HG03378 (cell line): ENCODE measurements around the gene TFDP2.
"Not testable (repeated sequence)": the region's sequence is repeated elsewhere in the genome, so short reads cannot be mapped to it uniquely, and the experiment has no call there.

Experiments used
- ATAC-seq: cut with Tn5 transposase; IDR thresholded peaks from one replicate; pipeline ENCODE4 v1.9.1; 2021; ENCODE audit warnings: mild to moderate bottlenecking, moderate library complexity; ENCODE audit not compliant: unreplicated experiment

Gene TFDP2, protein sequence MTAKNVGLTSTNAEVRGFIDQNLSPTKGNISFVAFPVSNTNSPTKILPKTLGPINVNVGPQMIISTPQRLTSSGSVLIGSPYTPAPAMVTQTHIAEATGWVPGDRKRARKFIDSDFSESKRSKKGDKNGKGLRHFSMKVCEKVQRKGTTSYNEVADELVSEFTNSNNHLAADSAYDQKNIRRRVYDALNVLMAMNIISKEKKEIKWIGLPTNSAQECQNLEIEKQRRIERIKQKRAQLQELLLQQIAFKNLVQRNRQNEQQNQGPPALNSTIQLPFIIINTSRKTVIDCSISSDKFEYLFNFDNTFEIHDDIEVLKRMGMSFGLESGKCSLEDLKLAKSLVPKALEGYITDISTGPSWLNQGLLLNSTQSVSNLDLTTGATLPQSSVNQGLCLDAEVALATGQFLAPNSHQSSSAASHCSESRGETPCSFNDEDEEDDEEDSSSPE

DNA sequence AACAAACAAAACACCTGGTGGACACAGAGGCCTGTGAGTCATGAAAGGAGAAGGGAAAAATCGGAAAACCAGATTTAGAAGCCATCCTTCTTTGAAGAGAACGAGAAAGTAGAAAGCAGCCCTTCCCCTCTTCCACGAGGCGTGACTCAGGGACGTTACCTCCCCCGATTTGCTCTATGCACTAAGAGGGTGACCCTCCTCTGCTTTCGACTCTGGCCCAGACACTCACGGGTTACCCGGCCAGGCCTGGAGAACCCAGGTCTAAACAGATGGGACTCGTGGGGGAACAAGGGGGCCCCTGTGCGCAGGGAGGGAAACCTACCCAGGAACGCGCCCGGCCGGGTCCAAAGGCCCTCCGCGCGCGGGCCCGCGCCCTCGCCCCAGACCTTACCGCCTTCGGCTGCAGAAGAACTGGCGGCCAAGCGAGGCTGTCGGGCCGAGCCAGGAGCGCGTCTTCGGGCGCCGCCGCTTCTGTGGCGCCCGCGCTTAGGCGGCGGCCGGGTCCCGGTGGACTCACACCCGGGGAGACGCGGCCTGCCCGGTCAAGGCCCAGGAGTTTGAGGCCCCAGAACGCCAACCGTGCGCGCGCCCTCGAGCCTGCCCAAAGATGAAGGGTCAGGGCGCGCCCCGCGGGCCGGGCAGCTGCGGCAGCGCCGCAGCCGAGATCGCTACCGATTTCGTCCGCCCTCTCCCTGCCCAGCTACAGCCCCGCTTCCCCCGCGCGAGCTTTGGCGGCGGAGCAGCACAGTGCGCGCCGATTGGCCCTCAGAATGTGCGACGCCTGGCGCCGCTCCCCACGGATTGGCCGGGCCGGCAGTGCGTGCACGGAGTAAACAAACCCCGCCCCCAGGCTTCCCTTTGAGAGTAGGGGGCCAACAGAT lies at the start of gene TFDP2:
TFDP2 (minus strand) TSS at position 753 of the 881 bp plus-strand sequence. CDS start 47,795 bp downstream, outside the sequence.
- ATAC-seq, result peak; percentile 98

DNA sequence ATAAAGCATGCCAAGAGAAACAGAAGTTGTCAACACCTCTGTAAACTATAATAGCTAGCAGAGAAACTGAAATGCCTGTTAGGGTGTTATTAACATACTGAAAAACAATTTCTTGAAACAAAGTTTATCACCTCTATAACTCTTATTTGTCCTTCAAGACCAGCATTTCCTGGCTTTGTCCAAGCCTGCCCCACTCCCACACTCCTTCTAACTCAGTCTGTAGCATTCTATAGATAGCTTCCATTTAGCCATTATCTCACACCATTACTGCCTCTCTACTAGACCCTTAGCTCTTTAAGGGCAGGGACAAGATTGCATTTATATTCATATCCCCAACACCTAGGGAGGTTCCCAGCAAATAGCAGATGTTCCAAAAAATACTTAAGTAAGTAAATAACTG lies 39.5 kb upstream of the TFDP2 start:
- ATAC-seq, result no peak

DNA sequence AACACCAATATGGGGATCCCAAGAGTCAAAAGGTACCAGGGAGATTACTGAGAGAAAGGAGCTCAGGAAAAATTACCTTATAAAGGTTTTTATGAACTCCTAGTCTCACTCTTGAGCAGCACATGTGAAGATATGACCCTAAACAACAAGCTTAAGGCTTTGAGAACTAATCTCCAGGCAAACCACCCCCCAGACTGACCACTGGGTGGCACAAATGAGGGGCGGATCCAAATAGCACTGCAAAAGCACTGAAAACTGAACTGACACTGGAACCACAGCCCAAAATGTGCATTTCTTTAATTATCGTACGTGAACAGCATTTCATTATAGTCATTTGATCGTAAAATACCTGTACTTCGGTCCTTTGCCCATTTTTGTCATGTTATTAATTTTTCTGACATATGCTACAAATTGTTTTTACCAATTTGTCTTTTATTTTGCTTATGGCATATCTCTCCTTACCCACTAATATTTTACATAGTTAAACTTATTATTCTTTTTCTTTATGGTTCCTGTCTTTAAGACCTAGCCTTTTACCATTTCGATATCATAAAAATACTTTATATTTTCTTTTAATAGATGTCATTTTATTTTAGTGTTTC lies 31.5 kb upstream of the TFDP2 start:
- no peak for ATAC-seq

DNA sequence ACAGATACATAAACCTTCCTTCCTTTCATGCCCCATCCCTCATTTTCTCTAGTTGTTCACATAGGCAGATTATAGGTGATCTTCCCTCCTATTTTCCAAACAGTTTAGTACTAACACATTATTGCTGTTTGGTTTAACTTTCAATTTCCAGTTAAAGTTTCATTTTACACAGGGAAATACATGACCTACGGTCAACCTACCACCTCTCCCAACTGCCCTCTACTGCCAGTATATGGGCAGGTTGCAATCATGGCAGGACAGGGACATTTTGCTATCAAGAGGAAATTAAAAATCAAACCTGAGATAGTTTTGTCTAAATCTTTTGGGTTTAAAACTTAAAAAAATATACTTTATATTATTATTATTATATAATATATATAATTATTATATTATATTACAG lies 26.1 kb upstream of the TFDP2 start:
- ATAC-seq, result no peak

DNA sequence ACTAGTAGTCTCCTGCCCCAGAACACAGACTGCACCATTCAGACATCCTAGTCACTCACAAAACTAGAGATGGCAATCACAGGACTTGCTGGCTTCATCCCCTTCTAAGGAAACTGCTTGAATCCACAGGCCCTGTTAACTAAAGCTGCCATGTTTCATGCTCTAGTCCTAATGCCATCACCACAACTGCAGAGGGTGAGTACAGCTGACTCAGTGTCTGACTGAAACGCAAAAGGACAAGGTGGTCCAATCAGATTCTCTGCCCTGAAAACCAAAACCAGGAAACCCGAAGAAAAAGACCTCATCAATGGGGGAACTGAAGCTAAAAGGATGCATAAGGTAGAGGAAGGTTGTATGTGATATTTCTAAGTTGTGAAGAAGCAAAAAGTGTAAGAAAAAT lies 25.2 kb upstream of the TFDP2 start:
- no peak for ATAC-seq

DNA sequence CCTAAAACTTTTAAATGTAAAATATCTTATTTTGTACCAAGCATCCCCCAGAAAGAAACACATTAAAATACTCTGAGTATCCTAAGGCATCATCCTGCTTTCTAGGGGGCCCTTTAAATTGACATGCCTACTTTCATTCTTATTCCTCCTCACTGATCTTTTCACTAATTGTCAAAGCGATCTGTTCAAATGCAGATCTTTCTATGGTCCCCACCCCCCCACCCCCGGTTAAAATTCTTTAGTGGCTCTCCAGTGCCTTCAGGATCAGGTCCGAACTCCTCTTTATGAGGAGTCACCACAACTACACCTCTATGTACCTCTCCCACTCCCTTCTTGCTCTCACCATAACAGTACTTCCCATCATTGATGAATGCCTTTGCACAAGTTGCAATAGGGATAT lies 19.2 kb upstream of the TFDP2 start:
- no peak for ATAC-seq

DNA sequence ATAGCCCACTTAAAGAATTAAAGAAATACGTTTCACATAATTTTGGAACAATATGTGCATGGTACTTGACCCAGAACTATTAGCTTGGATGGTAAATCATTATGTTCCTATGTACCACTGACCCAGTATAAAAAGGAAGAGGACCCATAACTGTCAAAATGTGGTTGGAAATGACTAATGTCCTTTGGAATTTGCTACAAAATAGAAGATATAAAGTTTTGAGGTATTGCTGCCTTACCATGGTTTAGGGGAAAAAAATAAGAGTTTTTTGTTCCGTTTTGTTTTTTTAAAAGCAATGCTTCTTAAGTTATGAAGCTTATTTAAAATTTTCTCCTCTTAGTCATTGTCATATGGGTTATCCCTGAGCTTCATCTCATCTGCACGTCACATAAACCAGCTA lies 15.8 kb upstream of the TFDP2 start:
- no peak for ATAC-seq

DNA sequence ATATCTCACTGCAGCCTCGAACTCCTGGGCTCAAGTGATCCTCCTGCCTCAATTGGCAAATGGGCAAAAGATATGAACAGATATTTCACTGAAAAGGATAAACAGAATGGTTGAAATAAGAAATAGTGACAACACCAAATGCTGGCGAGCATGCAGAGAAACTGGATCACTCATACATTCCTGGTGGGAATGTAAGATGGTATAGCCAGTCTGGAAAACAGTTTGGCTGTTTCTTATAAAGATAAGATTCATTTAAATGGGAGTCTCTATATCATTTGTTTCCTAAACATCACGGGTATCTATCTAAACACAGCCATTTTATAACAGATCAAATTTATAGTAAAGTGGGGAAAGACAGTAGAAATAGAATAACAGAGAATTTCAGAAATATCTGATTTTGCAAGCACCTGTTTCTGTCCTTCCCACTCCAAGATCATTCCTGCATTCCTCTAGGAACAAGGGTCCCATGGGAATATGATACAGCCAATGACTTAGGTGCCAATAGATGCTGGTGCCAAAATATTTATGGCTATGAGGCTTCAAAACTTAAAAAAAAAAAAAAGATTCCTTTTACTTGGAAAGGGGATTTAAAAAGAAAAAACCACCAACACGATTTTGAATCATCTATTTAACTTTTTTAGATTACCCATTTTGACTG lies 9.9 kb upstream of the TFDP2 start:
- ATAC-seq, result no peak

DNA sequence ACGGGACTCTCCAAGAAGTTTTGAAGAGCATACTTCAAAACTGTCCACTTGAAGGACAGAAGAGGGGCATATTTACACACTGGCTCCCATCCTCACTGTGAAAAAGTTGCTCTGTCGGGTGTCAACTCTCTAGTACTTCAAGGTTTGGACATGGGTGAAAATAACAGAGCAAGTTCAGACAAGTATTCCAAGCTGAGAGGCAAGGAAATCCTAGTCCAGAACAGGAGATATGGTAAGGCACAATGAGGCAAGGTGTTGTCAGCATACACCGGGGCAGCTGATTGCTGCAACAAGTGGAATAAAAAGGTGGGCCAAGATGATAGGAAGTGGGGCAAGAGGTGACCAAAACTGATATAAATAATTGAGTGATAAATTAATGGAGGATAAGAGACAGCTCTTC lies 4.8 kb upstream of the TFDP2 start:
- no peak for ATAC-seq

DNA sequence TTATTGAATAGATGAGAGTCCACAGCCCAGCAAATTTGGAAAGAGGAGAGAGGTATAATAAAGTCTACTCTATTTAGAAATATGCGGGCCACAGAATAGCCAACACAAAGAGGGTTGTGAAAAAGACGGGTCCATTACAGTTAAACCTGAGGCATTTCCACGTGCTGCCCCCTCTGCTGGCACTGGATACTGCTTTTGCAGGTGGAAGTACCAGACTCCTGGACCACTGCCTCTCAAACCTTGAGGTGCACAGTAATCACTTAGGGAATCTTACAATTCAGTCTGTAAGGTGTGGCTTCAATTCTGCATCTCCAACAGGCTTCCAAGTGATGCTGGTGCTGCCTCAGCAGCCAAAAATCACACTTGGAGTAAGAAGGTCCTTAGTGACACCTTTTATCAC lies 3.0 kb upstream of the TFDP2 start:
- no peak for ATAC-seq

DNA sequence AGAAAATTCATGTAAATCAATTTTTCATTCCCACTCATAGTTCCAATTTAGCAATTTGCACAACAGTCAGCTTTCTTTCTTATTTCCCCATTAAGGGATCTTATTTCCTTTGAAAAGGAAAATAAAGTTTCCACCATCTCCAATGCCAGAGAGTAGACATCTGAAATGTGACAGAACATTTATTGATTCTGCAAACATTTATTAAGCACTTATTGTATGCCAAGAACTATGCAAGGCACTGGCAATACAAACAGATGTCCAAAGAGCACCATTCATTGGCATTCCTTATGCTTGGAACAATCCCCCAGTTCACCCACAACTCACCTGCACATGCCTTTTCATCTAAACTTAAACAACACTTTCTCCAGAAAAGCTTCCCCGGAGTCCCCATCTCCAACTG lies 2.5 kb upstream of the TFDP2 start:
- no peak for ATAC-seq

DNA sequence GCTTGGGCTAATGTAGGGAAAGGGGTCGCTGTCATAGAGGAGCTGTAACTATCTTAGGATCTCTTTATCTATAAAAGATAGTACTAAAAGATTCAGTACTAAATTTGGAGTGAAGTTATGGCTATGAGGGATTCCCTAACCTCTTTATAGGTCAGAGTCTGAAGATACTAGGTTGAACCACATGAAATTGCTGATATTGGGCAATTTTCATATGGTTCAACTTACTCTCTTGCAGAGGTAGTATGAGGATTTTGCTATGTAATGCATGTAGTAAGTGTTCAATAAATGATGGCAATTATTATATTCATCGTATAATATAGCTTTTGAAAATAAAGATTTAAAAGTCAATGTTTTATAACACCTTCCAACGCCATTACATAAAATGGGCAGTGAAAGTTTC lies 1.9 kb upstream of the TFDP2 start:
- ATAC-seq, result no peak

DNA sequence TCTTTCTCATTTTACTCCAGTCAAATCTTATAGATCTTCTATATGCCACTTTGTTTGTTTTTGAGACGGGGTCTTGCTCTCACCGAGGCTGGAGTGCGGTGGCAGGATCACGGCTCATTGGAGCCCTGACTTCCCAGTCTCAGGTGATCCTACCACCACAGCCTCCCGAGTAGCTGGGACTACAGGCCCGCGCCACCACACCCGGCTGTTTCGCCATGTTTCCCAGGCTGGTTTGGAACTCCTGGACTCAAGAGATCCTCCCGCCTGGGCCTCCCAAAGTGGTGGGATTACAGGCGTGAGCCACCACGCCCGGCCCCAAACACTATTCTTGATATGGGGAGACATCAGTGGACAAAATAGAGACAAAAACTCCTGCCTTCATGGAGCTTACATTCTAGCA lies 927 bp upstream of the TFDP2 start:
- no peak for ATAC-seq

DNA sequence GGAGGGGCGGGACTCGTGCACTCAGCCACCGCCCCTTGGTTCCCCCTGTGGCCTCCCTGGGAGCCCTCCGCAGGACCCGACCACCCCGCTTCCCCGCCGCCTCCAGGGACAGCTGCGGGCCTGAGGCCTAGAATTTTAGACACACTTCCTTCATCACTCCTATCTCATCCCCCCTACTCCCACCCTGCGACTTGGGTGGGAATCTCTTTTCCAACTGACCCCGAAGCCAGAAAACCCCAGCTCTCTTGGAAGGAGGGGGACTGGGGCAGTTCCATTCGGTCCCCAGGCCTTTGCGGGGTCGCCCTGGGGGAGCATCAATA lies 289 bp upstream of the TFDP2 start:
- no peak for ATAC-seq

DNA sequence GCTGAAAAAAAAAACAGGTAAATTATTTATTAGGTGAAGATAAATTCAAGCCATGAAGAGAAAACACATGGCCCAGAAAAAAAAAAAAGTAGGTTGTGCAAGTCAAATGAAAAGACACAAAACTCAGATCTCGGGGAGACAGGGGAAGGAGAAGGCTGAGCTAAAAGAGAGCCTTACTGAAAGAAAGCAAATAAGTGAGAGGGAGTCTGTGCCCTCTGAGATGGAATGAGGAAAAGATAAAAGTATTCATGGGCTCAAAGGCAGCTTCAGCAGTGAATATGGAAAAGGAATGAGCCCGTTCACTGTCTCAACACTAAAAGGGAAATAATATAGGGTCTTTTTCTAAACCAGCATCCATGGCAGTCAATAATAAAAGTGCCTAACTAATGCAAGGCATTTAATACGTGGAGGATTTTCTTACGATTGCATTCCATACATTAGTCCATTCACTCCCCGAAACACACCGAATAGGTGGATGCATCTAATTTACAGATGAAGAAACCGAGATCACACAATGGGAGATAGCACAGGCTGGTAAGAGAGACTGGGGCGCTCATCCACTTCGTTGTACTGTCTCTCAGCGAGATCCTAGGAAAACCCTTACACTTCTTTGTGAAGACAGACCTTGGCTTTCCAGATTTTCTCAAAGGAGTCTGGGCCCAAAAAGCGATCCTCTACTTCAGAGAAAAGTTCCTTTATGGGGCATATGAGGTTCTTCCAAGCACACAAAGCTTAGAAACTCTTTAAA lies 1.1 kb downstream of the TFDP2 start:
- ATAC-seq, result no peak

DNA sequence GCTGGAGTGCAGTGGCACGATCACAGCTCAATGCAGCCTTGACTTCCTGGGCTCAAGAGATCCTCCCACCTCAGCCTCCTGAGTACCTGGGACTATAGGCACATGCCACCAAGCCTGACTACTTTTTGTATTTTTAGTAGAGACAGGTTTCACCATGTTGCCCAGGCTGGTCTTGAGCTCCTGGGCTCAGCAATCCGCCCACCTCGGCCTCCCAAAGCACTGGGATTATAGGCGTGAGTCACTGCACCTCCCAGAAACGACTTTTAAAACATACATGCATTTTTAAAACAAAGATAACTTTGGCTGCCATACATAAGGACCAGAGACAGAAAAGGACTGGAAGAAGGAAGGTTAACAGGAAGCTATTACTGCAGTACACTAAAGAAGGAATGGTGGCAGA lies 4.8 kb downstream of the TFDP2 start:
- ATAC-seq, result not testable (repeated sequence)

DNA sequence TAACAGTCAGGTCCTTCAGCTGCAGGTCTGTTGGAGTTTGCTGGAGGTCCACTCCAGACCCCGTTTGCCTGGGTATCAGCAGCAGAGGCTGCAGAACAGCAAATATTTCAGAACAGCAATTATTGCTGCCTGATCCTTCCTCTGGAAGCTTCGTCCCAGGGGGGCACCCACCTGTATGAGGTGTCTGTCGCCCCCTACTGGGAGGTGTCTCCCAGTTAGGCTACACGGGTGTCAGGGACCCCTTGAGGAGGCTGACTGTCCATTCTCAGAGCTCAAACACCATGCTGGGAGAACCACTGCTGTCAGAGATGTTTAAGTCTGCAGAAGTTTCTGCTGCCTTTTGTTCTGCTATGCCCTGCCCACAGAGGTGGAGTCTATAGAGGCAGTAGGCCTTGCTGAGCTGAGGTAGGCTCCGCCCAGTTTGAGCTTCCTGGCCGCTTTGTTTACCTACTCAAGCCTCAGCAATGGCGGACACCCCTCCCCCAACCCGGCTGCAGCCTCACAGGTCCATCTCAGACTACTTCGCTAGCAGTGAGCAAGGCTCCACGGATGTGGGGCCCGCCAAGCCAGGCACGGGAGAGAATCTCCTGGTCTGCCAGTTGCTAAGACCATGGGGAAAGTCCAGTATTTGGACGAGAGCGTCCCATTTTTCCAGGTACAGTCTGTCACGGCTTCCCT lies 8.6 kb downstream of the TFDP2 start:
- ATAC-seq, result not testable (repeated sequence)

DNA sequence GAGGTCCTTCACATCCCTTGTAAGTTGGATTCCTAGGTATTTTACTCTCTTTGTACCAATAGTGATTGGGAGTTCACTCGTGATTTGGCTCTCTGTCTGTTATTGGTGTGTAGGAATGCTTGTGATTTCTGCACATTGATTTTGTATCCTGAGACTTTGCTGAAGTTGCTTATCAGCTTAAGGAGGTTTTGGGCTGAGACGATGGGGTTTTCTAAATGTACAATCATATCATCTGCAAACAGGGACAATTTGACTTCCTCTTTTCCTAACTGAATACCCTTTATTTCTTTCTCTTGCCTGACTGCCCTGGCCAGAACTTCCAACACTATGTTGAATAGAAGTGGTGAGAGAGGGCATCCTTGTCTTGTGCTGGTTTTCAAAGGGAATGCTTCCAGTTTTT lies 12.3 kb downstream of the TFDP2 start:
- ATAC-seq, result not testable (repeated sequence)

DNA sequence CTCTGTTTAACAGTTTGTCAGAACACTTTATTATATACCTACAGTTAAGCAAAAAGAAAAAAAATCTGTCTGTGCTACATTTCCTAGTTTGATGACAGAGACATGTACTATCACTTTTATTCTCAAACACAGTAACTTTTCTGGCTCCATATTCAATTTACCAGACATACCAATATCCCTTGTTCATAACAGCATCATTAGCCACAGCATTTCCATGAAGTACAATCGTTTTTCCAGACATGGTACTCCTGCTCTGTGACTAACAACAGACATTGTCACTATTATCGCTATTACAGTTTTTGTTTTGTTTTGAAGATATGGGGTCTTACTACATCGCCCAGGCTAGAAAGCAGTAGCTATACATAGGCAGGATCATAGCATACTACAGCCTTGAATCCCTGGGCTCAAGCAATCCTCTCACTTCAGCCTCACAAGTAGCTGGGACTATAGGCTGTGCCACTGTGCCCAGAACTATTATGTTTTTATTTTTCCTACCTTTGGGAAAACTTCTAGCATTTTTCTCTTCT lies 14.5 kb downstream of the TFDP2 start:
- ATAC-seq, result no peak
